HL-60 (cell line): ENCODE data around the gene SEMA4A.

Source experiments
- DNase-seq, 2 experiments: peaks; one replicate each; pipeline ENCODE4 v3.0.0-alpha.2; 2010 to 2020; ENCODE audit warnings: low read depth in 1 of 2, low spot score in 1 of 2
- H3K27ac ChIP-seq: fragments of 250-450 bp; sonication (Bioruptor Pico); replicated peaks from 2 replicates; pipeline ENCODE4 v1.5.1; 2020; ENCODE audit warnings: mild to moderate bottlenecking, moderate library complexity
- H3K27me3 ChIP-seq: fragments of 250-450 bp; sonication (Bioruptor Pico); 2 replicates; pipeline ENCODE4 v1.5.1; 2021; ENCODE audit warnings: mild to moderate bottlenecking, moderate library complexity; ENCODE audit not compliant: insufficient read depth, poor library complexity, severe bottlenecking
- H3K4me3 ChIP-seq: replicated peaks from 2 replicates; pipeline ENCODE4 v1.5.1; 2011; ENCODE audit warnings: mild to moderate bottlenecking, control low read depth, low read length; ENCODE audit not compliant: insufficient read depth
- CTCF ChIP-seq: IDR thresholded peaks from one replicate; pipeline ENCODE4 v1.5.1; 2011; ENCODE audit warnings: low read length, control low read depth, inconsistent platforms; ENCODE audit not compliant: insufficient read depth
- GABPA ChIP-seq: IDR thresholded peaks from 2 replicates; pipeline ENCODE4 v1.6.1; 2012; ENCODE audit warnings: low read depth
- POLR2AphosphoS5 ChIP-seq: IDR thresholded peaks from 2 replicates; pipeline ENCODE4 v1.6.1; 2012; ENCODE audit warnings: low read depth
- REST ChIP-seq: IDR thresholded peaks from 2 replicates; pipeline ENCODE4 v1.6.1; 2012; ENCODE audit warnings: low read depth; ENCODE audit not compliant: insufficient replicate concordance
- SPI1 ChIP-seq: IDR thresholded peaks from 2 replicates; pipeline ENCODE4 v1.6.1; 2012; ENCODE audit warnings: low read depth, mild to moderate bottlenecking, borderline replicate concordance

The SEMA4A gene

GRCh38 chr1:156128654-156129597 is 24.5 kb upstream of the SEMA4A start:
- Histone ChIP-seq H3K27ac (peak overlapping the region; percentile 95), H3K27me3 (no peaks in the 10 kb centered on the region), H3K4me3 (no peak overlapping the region)
- TF ChIP-seq CTCF (no peak), POLR2AphosphoS5 (peak; percentile 86)
- peak in 1 of 2 experiments; percentile 86 for DNase-seq

GRCh38 chr1:156129687-156130577 is 23.5 kb upstream of the SEMA4A start:
- H3K27ac ChIP-seq = peak overlapping the region; percentile 95
- no peak overlapping the region for H3K4me3 ChIP-seq
- DNase-seq = peak in 1 of 2 experiments; percentile 75
- H3K27me3 ChIP-seq = no peaks in the 10 kb centered on the region
- no peak for TF ChIP-seq GABPA
- peak; percentile 100 for TF ChIP-seq CTCF

GRCh38 chr1:156130578-156130942 is 22.8 kb upstream of the SEMA4A start:
- Histone ChIP-seq H3K27me3 (no peaks in the 10 kb centered on the region), H3K27ac (no peak overlapping the region), H3K4me3 (no peak overlapping the region)
- no peak for TF ChIP-seq GABPA
- TF ChIP-seq POLR2AphosphoS5 = no peak
- no peak for TF ChIP-seq REST
- no peak for TF ChIP-seq SPI1
- TF ChIP-seq CTCF = no peak
- no peak for DNase-seq

- Histone ChIP-seq H3K4me3 (no peak overlapping the region), H3K27me3 (no peaks in the 10 kb centered on the region), H3K27ac (no peak overlapping the region)
- DNase-seq = no peak
- TF ChIP-seq GABPA (no peak), SPI1 (no peak), CTCF (no peak), POLR2AphosphoS5 (no peak)
Observed at GRCh38 chr1:156134716-156135435, 18.5 kb upstream of the SEMA4A start.
